ENCODE measurements around the gene ZNF185.
A peak's percentile ranks its signal among the peaks of the same experiment; 100 is the strongest.

Gene ZNF185

GRCh38 chrX:152897222-152898131 is at the start of gene ZNF185:
ZNF185 (plus strand) TSS chrX:152898067; CDS start chrX:152914490, 16,423 bp downstream.
- H3K4me3 ChIP-seq (ENCODE audit: low read length in 2 of 2) = peak within 1 kb of the TSS in 1 of 2 donors; percentile 40
- H3K9ac ChIP-seq (ENCODE audit: low read length in 2 of 2) = no peak within 1 kb of the TSS
- H3K9me3 ChIP-seq (ENCODE audit: control insufficient read depth in 2 of 2, low read length in 2 of 2) = no peaks in the 10 kb centered on the region
- H3K27ac ChIP-seq (ENCODE audit: low read length) = no peak within 1 kb of the TSS
- peaks cover 4 to 39% of the 10 kb centered on the region in 2 donors for H3K27me3 ChIP-seq (ENCODE audit: control insufficient read depth in 1 of 2, insufficient read depth in 2 of 2, low read length in 2 of 2)
- no peaks in the 10 kb centered on the region for H3K4me1 ChIP-seq (ENCODE audit: control insufficient read depth, insufficient read depth, low read length)
- no peaks in the 10 kb centered on the region for H3K36me3 ChIP-seq (ENCODE audit: control insufficient read depth in 2 of 2, insufficient read depth in 2 of 2, low read length in 2 of 2)

- Histone ChIP-seq H3K27ac (ENCODE audit: low read length) (no peak overlapping the region), H3K4me3 (ENCODE audit: low read length in 2 of 2) (no peak overlapping the region), H3K9ac (ENCODE audit: low read length in 2 of 2) (no peak overlapping the region), H3K36me3 (ENCODE audit: control insufficient read depth in 2 of 2, insufficient read depth in 2 of 2, low read length in 2 of 2) (peaks cover 0 to 15% of the 10 kb centered on the region in 2 donors), H3K4me1 (ENCODE audit: control insufficient read depth, insufficient read depth, low read length) (no peaks in the 10 kb centered on the region), H3K9me3 (ENCODE audit: control insufficient read depth in 2 of 2, low read length in 2 of 2) (no peaks in the 10 kb centered on the region), H3K27me3 (ENCODE audit: control insufficient read depth in 1 of 2, insufficient read depth in 2 of 2, low read length in 2 of 2) (peaks cover 0 to 3% of the 10 kb centered on the region in 2 donors)
Measured at GRCh38 chrX:152850465-152850864, 47.4 kb upstream of the ZNF185 start.

DNA sequence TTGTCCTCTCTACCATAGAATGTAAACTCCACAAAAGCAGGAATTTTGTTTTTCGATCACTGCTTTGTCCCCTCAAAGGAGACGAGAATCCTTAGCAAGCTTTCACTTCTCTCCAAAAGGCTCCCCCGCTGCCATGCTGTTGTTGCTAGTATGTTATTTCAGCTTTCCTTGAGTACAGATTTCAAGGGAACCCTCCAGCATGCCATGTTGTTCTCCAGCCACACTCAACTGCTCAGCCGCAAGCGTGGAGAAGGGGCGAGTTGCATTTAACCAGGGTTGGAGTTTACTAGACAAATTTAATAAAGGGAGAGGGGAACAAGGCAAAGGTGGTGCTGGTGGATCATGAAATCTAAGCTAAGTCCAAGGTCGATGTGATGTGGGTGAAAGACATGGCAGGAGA is 43.9 kb upstream of the ZNF185 start:
- Histone ChIP-seq H3K4me3 (ENCODE audit: low read length in 2 of 2) (no peak overlapping the region), H3K27me3 (ENCODE audit: control insufficient read depth in 1 of 2, insufficient read depth in 2 of 2, low read length in 2 of 2) (peaks cover 0 to 2% of the 10 kb centered on the region in 2 donors), H3K9me3 (ENCODE audit: control insufficient read depth in 2 of 2, low read length in 2 of 2) (no peaks in the 10 kb centered on the region), H3K4me1 (ENCODE audit: control insufficient read depth, insufficient read depth, low read length) (no peaks in the 10 kb centered on the region), H3K9ac (ENCODE audit: low read length in 2 of 2) (no peak overlapping the region), H3K36me3 (ENCODE audit: control insufficient read depth in 2 of 2, insufficient read depth in 2 of 2, low read length in 2 of 2) (peaks cover 0 to 18% of the 10 kb centered on the region in 2 donors), H3K27ac (ENCODE audit: low read length) (no peak overlapping the region)

- no peaks in the 10 kb centered on the region for H3K4me1 ChIP-seq (ENCODE audit: control insufficient read depth, insufficient read depth, low read length)
- peaks cover 0 to 2% of the 10 kb centered on the region in 2 donors for H3K27me3 ChIP-seq (ENCODE audit: control insufficient read depth in 1 of 2, insufficient read depth in 2 of 2, low read length in 2 of 2)
- peaks cover 6 to 18% of the 10 kb centered on the region in 2 donors for H3K36me3 ChIP-seq (ENCODE audit: control insufficient read depth in 2 of 2, insufficient read depth in 2 of 2, low read length in 2 of 2)
- no peak overlapping the region for H3K27ac ChIP-seq (ENCODE audit: low read length)
- no peak overlapping the region for H3K9ac ChIP-seq (ENCODE audit: low read length in 2 of 2)
- H3K9me3 ChIP-seq (ENCODE audit: control insufficient read depth in 2 of 2, low read length in 2 of 2) = no peaks in the 10 kb centered on the region
- no peak overlapping the region for H3K4me3 ChIP-seq (ENCODE audit: low read length in 2 of 2)
Measured at GRCh38 chrX:152861116-152861515, 36.8 kb upstream of the ZNF185 start.

DNA sequence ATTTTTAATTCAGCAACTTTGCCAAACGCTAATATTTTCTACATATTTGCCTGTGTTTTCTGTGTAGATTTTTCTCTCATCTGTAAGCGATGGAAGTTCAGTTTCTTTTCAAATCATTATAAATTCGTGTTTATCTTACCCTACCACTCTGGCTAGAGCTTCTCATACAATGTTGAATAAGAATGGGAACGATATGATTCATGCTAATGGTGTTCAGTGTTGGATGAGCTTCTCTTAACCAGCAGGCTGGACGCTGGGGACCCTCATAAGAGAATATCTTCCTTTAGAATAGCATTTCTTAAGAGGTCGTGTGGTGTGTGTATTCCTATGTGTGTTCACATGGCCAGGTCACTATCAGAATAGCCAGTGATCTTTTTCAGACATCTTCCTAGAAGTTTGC is 36.0 kb upstream of the ZNF185 start:
- Histone ChIP-seq H3K9me3 (ENCODE audit: control insufficient read depth in 2 of 2, low read length in 2 of 2) (peaks cover 0 to 2% of the 10 kb centered on the region in 2 donors), H3K27me3 (ENCODE audit: control insufficient read depth in 1 of 2, insufficient read depth in 2 of 2, low read length in 2 of 2) (peaks cover 0 to 2% of the 10 kb centered on the region in 2 donors)

GRCh38 chrX:152865232-152865920 is 32.5 kb upstream of the ZNF185 start:
- Histone ChIP-seq H3K27me3 (ENCODE audit: control insufficient read depth in 1 of 2, insufficient read depth in 2 of 2, low read length in 2 of 2) (peaks cover 0 to 4% of the 10 kb centered on the region in 2 donors), H3K36me3 (ENCODE audit: control insufficient read depth in 2 of 2, insufficient read depth in 2 of 2, low read length in 2 of 2) (peaks cover 10 to 27% of the 10 kb centered on the region in 2 donors), H3K9ac (ENCODE audit: low read length in 2 of 2) (no peak overlapping the region), H3K9me3 (ENCODE audit: control insufficient read depth in 2 of 2, low read length in 2 of 2) (peaks cover 0 to 2% of the 10 kb centered on the region in 2 donors), H3K4me3 (ENCODE audit: low read length in 2 of 2) (no peak overlapping the region), H3K4me1 (ENCODE audit: control insufficient read depth, insufficient read depth, low read length) (no peaks in the 10 kb centered on the region), H3K27ac (ENCODE audit: low read length) (no peak overlapping the region)

More for the DNA sequence above, 36.0 kb upstream of the ZNF185 start:
- H3K4me3 ChIP-seq (ENCODE audit: low read length in 2 of 2) = no peak overlapping the region
- no peaks in the 10 kb centered on the region for H3K4me1 ChIP-seq (ENCODE audit: control insufficient read depth, insufficient read depth, low read length)
- H3K27ac ChIP-seq (ENCODE audit: low read length) = no peak overlapping the region
- no peak overlapping the region for H3K9ac ChIP-seq (ENCODE audit: low read length in 2 of 2)
- H3K36me3 ChIP-seq (ENCODE audit: control insufficient read depth in 2 of 2, insufficient read depth in 2 of 2, low read length in 2 of 2) = peaks cover 6 to 22% of the 10 kb centered on the region in 2 donors

DNA sequence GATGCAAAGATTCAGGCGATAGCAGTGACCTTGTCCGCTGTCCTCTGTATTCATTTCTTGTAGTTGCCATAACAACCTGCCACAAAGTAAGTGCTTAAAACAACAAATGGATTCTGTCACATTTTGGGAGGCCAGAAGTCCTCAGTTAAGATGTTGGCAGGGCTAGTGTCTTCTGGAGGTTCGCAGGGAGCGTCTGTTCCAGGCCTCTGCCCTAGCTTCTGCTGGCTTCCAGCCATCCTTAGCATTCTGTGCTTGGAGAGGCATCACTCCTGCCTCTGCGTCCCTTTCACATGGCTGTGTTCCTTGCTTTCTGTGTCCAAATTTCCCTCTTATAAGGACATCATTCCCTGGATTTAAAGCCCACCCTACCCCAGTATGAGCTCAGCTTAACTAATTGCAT is 31.5 kb upstream of the ZNF185 start:
- Histone ChIP-seq H3K27me3 (ENCODE audit: control insufficient read depth in 1 of 2, insufficient read depth in 2 of 2, low read length in 2 of 2) (peaks cover 0 to 4% of the 10 kb centered on the region in 2 donors), H3K9ac (ENCODE audit: low read length in 2 of 2) (no peak overlapping the region), H3K4me3 (ENCODE audit: low read length in 2 of 2) (no peak overlapping the region), H3K36me3 (ENCODE audit: control insufficient read depth in 2 of 2, insufficient read depth in 2 of 2, low read length in 2 of 2) (peaks cover 10 to 27% of the 10 kb centered on the region in 2 donors), H3K27ac (ENCODE audit: low read length) (no peak overlapping the region), H3K9me3 (ENCODE audit: control insufficient read depth in 2 of 2, low read length in 2 of 2) (peaks cover 0 to 2% of the 10 kb centered on the region in 2 donors), H3K4me1 (ENCODE audit: control insufficient read depth, insufficient read depth, low read length) (no peaks in the 10 kb centered on the region)

- Histone ChIP-seq H3K27me3 (ENCODE audit: control insufficient read depth in 1 of 2, insufficient read depth in 2 of 2, low read length in 2 of 2) (peaks cover 0 to 4% of the 10 kb centered on the region in 2 donors), H3K27ac (ENCODE audit: low read length) (no peak overlapping the region), H3K9ac (ENCODE audit: low read length in 2 of 2) (no peak overlapping the region), H3K9me3 (ENCODE audit: control insufficient read depth in 2 of 2, low read length in 2 of 2) (peaks cover 0 to 2% of the 10 kb centered on the region in 2 donors), H3K4me1 (ENCODE audit: control insufficient read depth, insufficient read depth, low read length) (no peaks in the 10 kb centered on the region), H3K4me3 (ENCODE audit: low read length in 2 of 2) (no peak overlapping the region), H3K36me3 (ENCODE audit: control insufficient read depth in 2 of 2, insufficient read depth in 2 of 2, low read length in 2 of 2) (peaks cover 4 to 19% of the 10 kb centered on the region in 2 donors)
Measured at GRCh38 chrX:152869972-152870371, 27.9 kb upstream of the ZNF185 start.

- Histone ChIP-seq H3K4me1 (ENCODE audit: control insufficient read depth, insufficient read depth, low read length) (no peaks in the 10 kb centered on the region), H3K4me3 (ENCODE audit: low read length in 2 of 2) (no peak overlapping the region), H3K36me3 (ENCODE audit: control insufficient read depth in 2 of 2, insufficient read depth in 2 of 2, low read length in 2 of 2) (peaks cover 4 to 16% of the 10 kb centered on the region in 2 donors), H3K9ac (ENCODE audit: low read length in 2 of 2) (no peak overlapping the region), H3K27me3 (ENCODE audit: control insufficient read depth in 1 of 2, insufficient read depth in 2 of 2, low read length in 2 of 2) (peaks cover 0 to 4% of the 10 kb centered on the region in 2 donors), H3K9me3 (ENCODE audit: control insufficient read depth in 2 of 2, low read length in 2 of 2) (peaks cover 0 to 1% of the 10 kb centered on the region in 2 donors), H3K27ac (ENCODE audit: low read length) (no peak overlapping the region)
Measured at GRCh38 chrX:152871260-152871659, 26.6 kb upstream of the ZNF185 start.

DNA sequence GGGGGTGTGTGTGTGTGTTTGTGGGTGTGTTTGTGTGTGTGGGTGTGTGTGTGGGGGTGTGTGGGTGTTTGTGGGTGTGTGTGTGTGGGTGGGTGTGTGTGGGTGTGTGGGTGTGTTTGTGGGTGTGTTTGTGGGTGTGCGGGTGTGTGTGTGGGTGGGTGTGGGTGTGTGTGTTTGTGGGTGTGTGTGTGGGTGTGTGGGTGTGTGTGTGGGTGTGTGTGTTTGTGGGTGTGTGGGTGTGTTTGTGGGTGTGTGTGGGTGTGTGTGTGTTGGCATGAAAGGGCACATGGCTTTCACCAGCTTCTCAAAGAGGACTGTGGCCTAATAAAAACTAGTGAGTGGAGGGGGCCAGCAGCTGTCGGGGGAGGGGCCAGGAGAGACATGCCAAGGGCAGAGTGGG is 25.3 kb upstream of the ZNF185 start:
- H3K9ac ChIP-seq (ENCODE audit: low read length in 2 of 2) = no peak overlapping the region
- H3K27me3 ChIP-seq (ENCODE audit: control insufficient read depth in 1 of 2, insufficient read depth in 2 of 2, low read length in 2 of 2) = peaks cover 0 to 4% of the 10 kb centered on the region in 2 donors
- H3K36me3 ChIP-seq (ENCODE audit: control insufficient read depth in 2 of 2, insufficient read depth in 2 of 2, low read length in 2 of 2) = peaks cover 4 to 11% of the 10 kb centered on the region in 2 donors
- H3K4me1 ChIP-seq (ENCODE audit: control insufficient read depth, insufficient read depth, low read length) = no peaks in the 10 kb centered on the region
- H3K9me3 ChIP-seq (ENCODE audit: control insufficient read depth in 2 of 2, low read length in 2 of 2) = no peaks in the 10 kb centered on the region
- H3K4me3 ChIP-seq (ENCODE audit: low read length in 2 of 2) = no peak overlapping the region
- no peak overlapping the region for H3K27ac ChIP-seq (ENCODE audit: low read length)
